Natural killer cell treated with Interleukin-12 subunit alpha and Interleukin-12 subunit beta and Interleukin-15 and Interleukin-18, amount 100 ng/mL, for 72 hours (primary cell): ENCODE results near the gene UMODL1. TPM values are rescaled to one million over a fixed set of nuclear protein-coding genes. Genes with fewer than 3 reads are reported as not detected.

Source experiments
- ATAC-seq, 2 donors: fragments of 150-1000 bp; cut with Tn5 transposase in 1 of 2; sonication (Bioruptor Pico), chemical (Tn5 transposase) in 1 of 2; 2 replicates each; pipeline ENCODE4 v1.10.0; 2021
- DNase-seq: peaks from one replicate; pipeline ENCODE4 v3.0.0; 2022; ENCODE audit warnings: low spot score
- H3K27ac Mint-ChIP-seq, 2 donors: 1 replicate in 1 of 2; 2 replicates in 1 of 2; pipeline ENCODE4 v1.8.0; 2022; ENCODE audit warnings: mixed read lengths in 2 of 2, mild to moderate bottlenecking in 1 of 2, moderate library complexity in 1 of 2
- H3K27me3 Mint-ChIP-seq, 2 donors: 1 replicate in 1 of 2; 2 replicates in 1 of 2; pipeline ENCODE4 v1.8.0; 2022; ENCODE audit warnings: mixed read lengths in 2 of 2
- H3K36me3 Mint-ChIP-seq: one replicate; pipeline ENCODE4 v1.8.0; 2022; ENCODE audit warnings: mixed read lengths
- H3K4me1 Mint-ChIP-seq, 2 donors: 1 replicate in 1 of 2; 2 replicates in 1 of 2; pipeline ENCODE4 v1.8.0; 2022; ENCODE audit warnings: low read depth in 2 of 2, mixed read lengths in 2 of 2, mild to moderate bottlenecking in 1 of 2
- H3K4me3 Mint-ChIP-seq: one replicate; pipeline ENCODE4 v1.8.0; 2022; ENCODE audit warnings: mixed read lengths
- H3K9me3 Mint-ChIP-seq: 2 replicates; pipeline ENCODE4 v1.8.0; 2022; ENCODE audit warnings: mixed read lengths
- total RNA-seq, 2 donors: library from RNA; stranded (reverse); gene quantifications; one replicate each; pipeline ENCODE4 v1.2.3, GENCODE V29; 2022

The UMODL1 gene
- total RNA-seq, 2 donors from 2014 or later: not detected

GRCh38 chr21:42032266-42032665, 38.9 kb upstream of the UMODL1 start:
- peaks cover 9 to 12% of the 10 kb centered on the region in 2 donors for H3K27me3 Mint-ChIP-seq
- no peaks in the 10 kb centered on the region for H3K36me3 Mint-ChIP-seq
- H3K4me1 Mint-ChIP-seq: no peaks in the 10 kb centered on the region
- H3K27ac Mint-ChIP-seq: no peak overlapping the region
- ATAC-seq (no peak), DNase-seq (no peak)
- no peaks in the 10 kb centered on the region for H3K9me3 Mint-ChIP-seq
- H3K4me3 Mint-ChIP-seq: no peak overlapping the region

GRCh38 chr21:42032968-42033367, 38.1 kb upstream of the UMODL1 start:
- no peak for DNase-seq
- ATAC-seq: peak in 1 of 2 donors; percentile 47
- Mint-ChIP-seq H3K27me3 (peaks cover 9 to 12% of the 10 kb centered on the region in 2 donors), H3K27ac (no peak overlapping the region), H3K4me3 (no peak overlapping the region), H3K9me3 (no peaks in the 10 kb centered on the region), H3K4me1 (peaks cover 0 to 3% of the 10 kb centered on the region in 2 donors), H3K36me3 (no peaks in the 10 kb centered on the region)

- Mint-ChIP-seq H3K4me1 (peaks cover 0 to 3% of the 10 kb centered on the region in 2 donors), H3K9me3 (no peaks in the 10 kb centered on the region), H3K4me3 (no peak overlapping the region), H3K36me3 (no peaks in the 10 kb centered on the region), H3K27me3 (peaks cover 14 to 19% of the 10 kb centered on the region in 2 donors), H3K27ac (no peak overlapping the region)
- DNase-seq: no peak
- no peak for ATAC-seq
Measured at GRCh38 chr21:42036313-42036712, 34.8 kb upstream of the UMODL1 start.

- Mint-ChIP-seq H3K27me3 (peaks cover 14 to 19% of the 10 kb centered on the region in 2 donors), H3K27ac (no peak overlapping the region), H3K9me3 (no peaks in the 10 kb centered on the region), H3K36me3 (no peaks in the 10 kb centered on the region), H3K4me1 (peaks cover 0 to 3% of the 10 kb centered on the region in 2 donors), H3K4me3 (no peak overlapping the region)
- ATAC-seq: no peak
- DNase-seq: no peak
Measured at GRCh38 chr21:42037516-42037915, 33.6 kb upstream of the UMODL1 start.

GRCh38 chr21:42037943-42038342, 33.2 kb upstream of the UMODL1 start:
- no peak for DNase-seq
- Mint-ChIP-seq H3K36me3 (no peaks in the 10 kb centered on the region), H3K9me3 (no peaks in the 10 kb centered on the region), H3K27me3 (peaks cover 17 to 19% of the 10 kb centered on the region in 2 donors), H3K27ac (no peak overlapping the region), H3K4me1 (peaks cover 0 to 3% of the 10 kb centered on the region in 2 donors), H3K4me3 (no peak overlapping the region)
- ATAC-seq: no peak

- H3K4me3 Mint-ChIP-seq: no peak overlapping the region
- no peaks in the 10 kb centered on the region for H3K9me3 Mint-ChIP-seq
- H3K36me3 Mint-ChIP-seq: no peaks in the 10 kb centered on the region
- peaks cover 0 to 3% of the 10 kb centered on the region in 2 donors for H3K4me1 Mint-ChIP-seq
- H3K27ac Mint-ChIP-seq: no peak overlapping the region
- H3K27me3 Mint-ChIP-seq: peaks cover 17 to 19% of the 10 kb centered on the region in 2 donors
- no peak for DNase-seq
- no peak for ATAC-seq
Measured at GRCh38 chr21:42038393-42038792, 32.7 kb upstream of the UMODL1 start.

GRCh38 chr21:42038826-42039425, 32.2 kb upstream of the UMODL1 start:
- no peak for DNase-seq
- H3K4me1 Mint-ChIP-seq: peaks cover 0 to 3% of the 10 kb centered on the region in 2 donors
- H3K36me3 Mint-ChIP-seq: no peaks in the 10 kb centered on the region
- H3K4me3 Mint-ChIP-seq: no peak overlapping the region
- peaks cover 17 to 19% of the 10 kb centered on the region in 2 donors for H3K27me3 Mint-ChIP-seq
- no peaks in the 10 kb centered on the region for H3K9me3 Mint-ChIP-seq
- H3K27ac Mint-ChIP-seq: no peak overlapping the region
- ATAC-seq: no peak

GRCh38 chr21:42039470-42039901, 31.6 kb upstream of the UMODL1 start:
- Mint-ChIP-seq H3K4me1 (peaks cover 0 to 3% of the 10 kb centered on the region in 2 donors), H3K4me3 (no peak overlapping the region), H3K27me3 (peaks cover 14 to 15% of the 10 kb centered on the region in 2 donors), H3K36me3 (no peaks in the 10 kb centered on the region), H3K9me3 (no peaks in the 10 kb centered on the region), H3K27ac (no peak overlapping the region)
- ATAC-seq (peak in 1 of 2 donors; percentile 20), DNase-seq (no peak)

GRCh38 chr21:42039911-42040351, 31.2 kb upstream of the UMODL1 start:
- DNase-seq: no peak
- H3K27me3 Mint-ChIP-seq: peaks cover 10 to 11% of the 10 kb centered on the region in 2 donors
- no peaks in the 10 kb centered on the region for H3K9me3 Mint-ChIP-seq
- ATAC-seq: no peak
- H3K36me3 Mint-ChIP-seq: no peaks in the 10 kb centered on the region
- peaks cover 0 to 3% of the 10 kb centered on the region in 2 donors for H3K4me1 Mint-ChIP-seq
- no peak overlapping the region for H3K4me3 Mint-ChIP-seq
- H3K27ac Mint-ChIP-seq: no peak overlapping the region

GRCh38 chr21:42040411-42041180, 30.5 kb upstream of the UMODL1 start:
- no peaks in the 10 kb centered on the region for H3K36me3 Mint-ChIP-seq
- DNase-seq (no peak), ATAC-seq (no peak)
- no peak overlapping the region for H3K27ac Mint-ChIP-seq
- peaks cover 8 to 9% of the 10 kb centered on the region in 2 donors for H3K27me3 Mint-ChIP-seq
- no peaks in the 10 kb centered on the region for H3K9me3 Mint-ChIP-seq
- peaks cover 0 to 3% of the 10 kb centered on the region in 2 donors for H3K4me1 Mint-ChIP-seq
- H3K4me3 Mint-ChIP-seq: no peak overlapping the region

GRCh38 chr21:42041246-42041645, 29.9 kb upstream of the UMODL1 start:
- no peak for DNase-seq
- no peak for ATAC-seq
- Mint-ChIP-seq H3K27ac (no peak overlapping the region), H3K36me3 (no peaks in the 10 kb centered on the region), H3K27me3 (peaks cover 11 to 12% of the 10 kb centered on the region in 2 donors), H3K4me3 (no peak overlapping the region), H3K9me3 (no peaks in the 10 kb centered on the region), H3K4me1 (peaks cover 0 to 3% of the 10 kb centered on the region in 2 donors)

GRCh38 chr21:42041711-42042110, 29.4 kb upstream of the UMODL1 start:
- no peak for DNase-seq
- H3K9me3 Mint-ChIP-seq: no peaks in the 10 kb centered on the region
- no peak overlapping the region for H3K27ac Mint-ChIP-seq
- no peak for ATAC-seq
- peaks cover 11 to 12% of the 10 kb centered on the region in 2 donors for H3K27me3 Mint-ChIP-seq
- H3K4me1 Mint-ChIP-seq: peaks cover 0 to 3% of the 10 kb centered on the region in 2 donors
- H3K4me3 Mint-ChIP-seq: no peak overlapping the region
- H3K36me3 Mint-ChIP-seq: no peaks in the 10 kb centered on the region

GRCh38 chr21:42042651-42043050, 28.5 kb upstream of the UMODL1 start:
- no peaks in the 10 kb centered on the region for H3K9me3 Mint-ChIP-seq
- no peaks in the 10 kb centered on the region for H3K36me3 Mint-ChIP-seq
- ATAC-seq: no peak
- H3K4me1 Mint-ChIP-seq: peaks cover 0 to under 1% of the 10 kb centered on the region in 2 donors
- no peak overlapping the region for H3K4me3 Mint-ChIP-seq
- peaks cover 11 to 12% of the 10 kb centered on the region in 2 donors for H3K27me3 Mint-ChIP-seq
- H3K27ac Mint-ChIP-seq: no peak overlapping the region
- DNase-seq: no peak

GRCh38 chr21:42043201-42043895, 27.8 kb upstream of the UMODL1 start:
- no peaks in the 10 kb centered on the region for H3K36me3 Mint-ChIP-seq
- no peak for DNase-seq
- H3K4me1 Mint-ChIP-seq: no peaks in the 10 kb centered on the region
- H3K27ac Mint-ChIP-seq: no peak overlapping the region
- no peak for ATAC-seq
- no peak overlapping the region for H3K4me3 Mint-ChIP-seq
- H3K9me3 Mint-ChIP-seq: no peaks in the 10 kb centered on the region
- peaks cover 11 to 12% of the 10 kb centered on the region in 2 donors for H3K27me3 Mint-ChIP-seq
